ENCODE measurements around the gene STARD13. TPM values are rescaled to one million over a fixed set of nuclear protein-coding genes. Genes with fewer than 3 reads are reported as not detected.

Gene STARD13
- total RNA-seq, 1 donor from 2014 or later, result 37.6 TPM

DNA sequence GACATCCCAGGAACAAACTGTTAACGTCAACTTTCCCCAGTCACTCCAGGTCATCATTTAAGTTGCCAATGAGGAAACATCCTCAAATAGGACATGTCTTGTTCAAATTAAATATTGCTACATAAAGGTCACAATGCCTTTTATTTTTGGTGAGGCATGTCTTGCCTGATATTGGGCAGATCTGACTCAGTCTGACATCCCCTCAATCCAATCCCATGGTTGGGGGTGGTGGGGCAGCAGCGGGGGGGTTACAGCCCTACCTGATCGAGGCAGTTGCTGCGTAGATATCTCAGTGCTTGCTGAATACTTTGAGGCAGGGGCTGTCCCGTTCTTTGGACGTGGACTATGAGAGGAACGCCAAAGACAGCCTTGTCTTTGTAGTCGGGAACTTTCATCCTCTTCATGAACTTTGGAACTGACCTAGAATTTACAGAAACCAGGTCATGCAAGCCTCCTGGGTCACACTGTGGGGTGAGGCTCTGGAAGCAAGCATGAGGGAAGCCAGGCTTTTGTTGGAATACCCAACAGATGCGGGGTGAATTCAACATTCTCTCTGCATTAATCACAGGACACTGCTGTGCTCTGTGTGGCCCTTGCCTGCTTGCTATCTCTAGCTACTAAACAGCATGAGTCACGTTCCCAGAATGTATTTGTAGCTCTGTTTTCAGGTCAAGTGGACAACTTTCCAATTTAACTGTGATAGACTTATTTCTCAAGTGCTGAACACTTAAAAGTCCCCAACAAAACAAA is 159.6 kb downstream of the STARD13 start:
- no peaks in the 10 kb centered on the region for H3K9me3 Mint-ChIP-seq (ENCODE audit: low read depth)
- H3K27me3 Mint-ChIP-seq (ENCODE audit: low read depth), result no peaks in the 10 kb centered on the region
- H3K36me3 Mint-ChIP-seq (ENCODE audit: low read depth), result peaks cover 29% of the 10 kb centered on the region
- TF ChIP-seq, protein P1, sequence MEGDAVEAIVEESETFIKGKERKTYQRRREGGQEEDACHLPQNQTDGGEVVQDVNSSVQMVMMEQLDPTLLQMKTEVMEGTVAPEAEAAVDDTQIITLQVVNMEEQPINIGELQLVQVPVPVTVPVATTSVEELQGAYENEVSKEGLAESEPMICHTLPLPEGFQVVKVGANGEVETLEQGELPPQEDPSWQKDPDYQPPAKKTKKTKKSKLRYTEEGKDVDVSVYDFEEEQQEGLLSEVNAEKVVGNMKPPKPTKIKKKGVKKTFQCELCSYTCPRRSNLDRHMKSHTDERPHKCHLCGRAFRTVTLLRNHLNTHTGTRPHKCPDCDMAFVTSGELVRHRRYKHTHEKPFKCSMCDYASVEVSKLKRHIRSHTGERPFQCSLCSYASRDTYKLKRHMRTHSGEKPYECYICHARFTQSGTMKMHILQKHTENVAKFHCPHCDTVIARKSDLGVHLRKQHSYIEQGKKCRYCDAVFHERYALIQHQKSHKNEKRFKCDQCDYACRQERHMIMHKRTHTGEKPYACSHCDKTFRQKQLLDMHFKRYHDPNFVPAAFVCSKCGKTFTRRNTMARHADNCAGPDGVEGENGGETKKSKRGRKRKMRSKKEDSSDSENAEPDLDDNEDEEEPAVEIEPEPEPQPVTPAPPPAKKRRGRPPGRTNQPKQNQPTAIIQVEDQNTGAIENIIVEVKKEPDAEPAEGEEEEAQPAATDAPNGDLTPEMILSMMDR (IDR thresholded peaks at IDR 0.05), result no peak
- DNase-seq (ENCODE audit: low spot score), result no peak
- H3K4me1 Mint-ChIP-seq (ENCODE audit: low read depth), result peaks cover 49% of the 10 kb centered on the region
- peak overlapping the region; percentile 91 for H3K27ac Mint-ChIP-seq (ENCODE audit: unreplicated experiment)
- H3K4me3 Mint-ChIP-seq (ENCODE audit: unreplicated experiment), result no peak overlapping the region

DNA sequence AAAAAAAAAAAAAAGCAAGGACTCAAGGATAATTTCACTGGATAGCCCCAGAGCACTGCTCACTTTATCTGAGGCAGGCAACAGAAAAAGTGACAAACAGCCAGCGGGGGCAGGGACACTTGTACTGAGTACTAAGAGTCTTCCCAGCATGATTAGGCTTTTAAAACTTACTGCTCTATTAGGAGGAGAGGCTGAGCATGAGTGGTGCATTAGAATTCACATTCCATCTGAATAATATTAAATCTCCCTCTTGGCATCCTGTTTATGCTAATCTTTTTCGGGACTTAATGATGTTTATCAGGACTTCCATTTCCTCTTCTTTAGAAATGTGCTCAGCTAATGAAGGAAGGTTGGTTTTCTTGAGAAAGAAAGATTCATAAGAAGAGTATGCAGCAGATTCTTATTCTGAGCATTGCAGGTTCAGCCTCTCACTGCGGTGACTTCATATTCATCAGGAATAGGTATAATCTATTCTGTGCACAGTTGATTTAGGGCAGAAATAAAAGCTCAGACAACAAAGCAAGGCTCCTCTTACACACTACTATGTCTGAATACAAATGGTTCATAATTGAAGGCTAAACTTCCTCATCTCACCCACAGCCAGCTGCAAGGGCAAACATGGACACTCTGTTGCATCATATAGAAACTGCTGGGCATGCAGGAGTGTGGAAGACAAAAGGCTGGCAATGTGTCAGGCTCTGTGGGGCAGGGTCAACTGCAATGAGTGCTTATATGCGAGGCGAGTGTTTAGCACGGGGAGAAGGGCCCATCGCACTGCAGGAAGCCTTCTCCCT is 162.3 kb downstream of the STARD13 start:
- Mint-ChIP-seq H3K4me1 (ENCODE audit: low read depth) (peaks cover 75% of the 10 kb centered on the region), H3K27me3 (ENCODE audit: low read depth) (no peaks in the 10 kb centered on the region), H3K9me3 (ENCODE audit: low read depth) (no peaks in the 10 kb centered on the region), H3K36me3 (ENCODE audit: low read depth) (peaks cover 20% of the 10 kb centered on the region), H3K27ac (ENCODE audit: unreplicated experiment) (peak overlapping the region; percentile 58), H3K4me3 (ENCODE audit: unreplicated experiment) (no peak overlapping the region)
- TF ChIP-seq, protein P1 (IDR thresholded peaks at IDR 0.05), result no peak
- DNase-seq (ENCODE audit: low spot score), result no peak

DNA sequence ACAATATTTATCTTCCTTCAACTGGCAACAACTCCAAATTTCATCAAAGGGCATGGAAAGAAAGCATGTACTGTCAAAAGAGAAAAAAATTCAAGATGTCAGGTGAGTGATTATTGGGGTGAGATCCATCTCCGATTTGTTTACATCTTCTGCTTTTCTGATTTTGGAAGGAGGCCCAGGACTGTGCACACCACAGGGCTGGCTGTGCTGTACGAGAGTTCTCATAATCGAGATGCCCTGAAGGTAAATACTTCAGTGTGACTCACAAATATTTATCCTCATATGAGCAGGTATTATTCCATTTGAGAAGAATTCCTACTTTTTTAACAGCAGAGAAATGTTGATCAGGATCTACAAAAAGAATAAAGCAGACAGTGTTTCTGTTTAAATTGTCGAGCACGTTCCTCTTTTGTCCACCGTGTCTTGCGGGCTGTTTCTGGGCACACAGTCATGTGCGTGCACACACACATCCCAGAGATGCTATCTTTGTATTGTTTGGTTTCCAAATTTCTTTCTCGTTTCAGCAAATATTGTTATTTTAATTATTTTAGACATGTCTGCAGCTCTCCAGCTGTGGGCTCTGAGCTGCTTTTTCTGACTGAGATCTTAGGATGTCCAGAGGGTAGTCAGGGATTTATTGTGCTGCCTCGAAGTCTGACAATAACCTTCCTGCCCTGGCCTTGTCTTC is 165.6 kb downstream of the STARD13 start:
- Mint-ChIP-seq H3K36me3 (ENCODE audit: low read depth) (peaks cover 25% of the 10 kb centered on the region), H3K4me1 (ENCODE audit: low read depth) (peaks cover 52% of the 10 kb centered on the region), H3K27ac (ENCODE audit: unreplicated experiment) (peak overlapping the region; percentile 53), H3K27me3 (ENCODE audit: low read depth) (no peaks in the 10 kb centered on the region), H3K4me3 (ENCODE audit: unreplicated experiment) (no peak overlapping the region), H3K9me3 (ENCODE audit: low read depth) (no peaks in the 10 kb centered on the region)
- TF ChIP-seq, protein P1 (IDR thresholded peaks at IDR 0.05), result no peak
- no peak for DNase-seq (ENCODE audit: low spot score)

DNA sequence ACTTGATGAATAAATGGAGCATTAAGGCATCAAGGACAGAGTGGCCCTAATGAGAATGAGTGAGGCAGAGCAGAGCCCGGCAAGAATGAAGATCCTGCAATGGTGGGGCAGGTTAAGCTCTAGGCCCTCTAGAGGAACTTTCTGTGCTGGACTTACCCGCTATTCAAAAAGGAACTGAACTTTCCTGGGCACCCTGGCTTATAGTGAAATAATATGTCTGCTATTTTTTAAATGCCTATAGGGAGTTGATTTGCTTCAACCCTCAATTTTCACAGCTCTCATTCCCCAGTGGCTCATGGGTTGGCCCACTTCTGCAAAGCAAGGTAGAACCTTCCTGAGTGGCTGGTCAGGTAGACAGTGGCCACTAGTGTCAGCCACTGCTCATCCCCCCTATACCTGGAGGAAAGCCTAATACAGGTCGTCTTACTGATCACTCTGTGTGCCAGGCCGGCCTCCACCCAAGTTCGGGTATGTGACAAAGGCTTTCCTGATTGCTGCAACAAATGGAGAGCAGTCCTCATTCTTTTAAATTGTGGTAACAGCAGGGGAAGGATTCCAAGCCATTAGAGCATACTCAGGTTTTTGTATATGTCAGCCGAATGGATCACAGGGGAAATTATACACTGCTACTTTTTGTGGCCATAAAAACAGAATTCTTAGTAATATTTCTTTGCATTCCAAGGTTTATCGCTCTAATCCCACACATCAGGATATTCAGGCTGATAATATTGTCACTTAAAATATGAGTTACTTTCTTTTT is 166.4 kb downstream of the STARD13 start:
- H3K36me3 Mint-ChIP-seq (ENCODE audit: low read depth), result peaks cover 31% of the 10 kb centered on the region
- TF ChIP-seq, protein P1 (IDR thresholded peaks at IDR 0.05), result peak; percentile 18

More for the DNA sequence above, 166.4 kb downstream of the STARD13 start:
- no peak overlapping the region for H3K4me3 Mint-ChIP-seq (ENCODE audit: unreplicated experiment)
- DNase-seq (ENCODE audit: low spot score), result no peak
- H3K4me1 Mint-ChIP-seq (ENCODE audit: low read depth), result peaks cover 51% of the 10 kb centered on the region
- no peaks in the 10 kb centered on the region for H3K9me3 Mint-ChIP-seq (ENCODE audit: low read depth)
- no peaks in the 10 kb centered on the region for H3K27me3 Mint-ChIP-seq (ENCODE audit: low read depth)
- peak overlapping the region; percentile 53 for H3K27ac Mint-ChIP-seq (ENCODE audit: unreplicated experiment)

Data from chondrocyte (in vitro differentiated cells).